BE2C (cell line): Measurements from ENCODE around the gene INTS6L. TPM values are rescaled to one million over a fixed set of nuclear protein-coding genes. Genes with fewer than 3 reads are reported as not detected.
A peak's percentile ranks its signal among the peaks of the same experiment; 100 is the strongest.

Source experiments
- DNase-seq: peaks from one replicate; pipeline ENCODE4 v3.0.0-alpha.2; 2020
- H3K27me3 ChIP-seq: fragments of 250-450 bp; sonication (Bioruptor Pico); 2 replicates; pipeline ENCODE4 v1.5.1; 2020; ENCODE audit warnings: mild to moderate bottlenecking
- H3K36me3 ChIP-seq: fragments of 250-450 bp; sonication (Bioruptor Pico); 2 replicates; pipeline ENCODE4 v1.5.1; 2020; ENCODE audit warnings: mild to moderate bottlenecking
- H3K4me1 ChIP-seq: fragments of 250-450 bp; sonication (Bioruptor Pico); 2 replicates; pipeline ENCODE4 v1.5.1; 2020
- H3K4me3 ChIP-seq: 2 replicates; pipeline ENCODE4 v1.5.1; 2011; ENCODE audit warnings: low read depth, low read length
- H3K9me3 ChIP-seq: fragments of 250-450 bp; sonication (Bioruptor Pico); 2 replicates; pipeline ENCODE4 v1.5.1; 2020
- polyA plus RNA-seq: library from polyadenylated mRNA; unstranded; fragments of >200 nt; gene quantifications from one replicate; pipeline ENCODE4 v1.2.1, GENCODE V29; 2012; ENCODE audit warnings: low read depth, missing spikeins; ENCODE audit not compliant: insufficient read length, insufficient read depth
- TF ChIP-seq, protein P1 (sequence below): IDR thresholded peaks from 2 replicates; pipeline ENCODE4 v1.5.1; 2012; ENCODE audit warnings: mild to moderate bottlenecking, low read depth, low read length

INTS6L gene
- 2.4 TPM for polyA plus RNA-seq

DNA sequence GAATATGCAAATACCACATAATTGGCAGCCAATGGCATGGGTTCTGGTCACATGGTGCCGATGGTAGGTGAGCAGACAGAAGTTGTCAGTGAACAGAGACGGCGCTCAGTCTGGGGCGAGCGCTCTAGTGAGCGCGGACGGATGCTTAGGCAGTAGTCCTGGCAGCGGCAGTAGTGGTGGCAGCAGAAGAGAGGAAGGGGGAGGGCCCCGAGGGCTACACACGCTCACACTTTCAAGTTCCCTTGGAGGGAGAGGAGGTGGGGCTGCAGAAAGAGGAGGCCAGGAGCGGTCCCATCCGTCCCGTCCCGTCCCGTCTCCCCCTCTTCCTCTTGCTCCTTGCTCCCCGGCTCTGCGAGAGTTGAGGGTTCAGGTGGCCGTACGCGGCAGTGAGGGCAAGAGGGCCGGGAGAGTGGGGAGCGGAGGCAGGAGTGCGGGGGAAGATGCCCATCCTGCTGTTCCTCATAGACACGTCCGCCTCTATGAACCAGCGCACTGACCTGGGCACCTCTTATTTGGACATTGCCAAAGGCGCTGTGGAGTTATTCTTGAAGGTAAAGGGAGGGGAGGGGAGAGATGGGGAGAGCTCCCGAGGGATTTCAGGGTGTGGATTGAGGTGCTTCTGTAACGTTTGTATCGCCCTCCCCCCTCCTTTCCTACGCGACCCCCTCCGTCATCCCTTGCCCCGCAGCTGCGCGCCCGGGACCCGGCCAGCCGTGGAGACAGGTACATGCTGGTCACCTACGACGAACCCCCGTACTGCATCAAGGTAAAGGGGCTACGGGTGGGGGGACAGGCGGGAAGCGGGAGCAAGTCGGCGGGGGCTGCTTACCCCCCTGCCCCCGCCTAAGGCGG lies at the start of gene INTS6L:
TSS of gene INTS6L (plus strand) at position 108 of the 852 bp plus-strand sequence. CDS start at position 441, 333 bp downstream.
- TF ChIP-seq, protein P1, sequence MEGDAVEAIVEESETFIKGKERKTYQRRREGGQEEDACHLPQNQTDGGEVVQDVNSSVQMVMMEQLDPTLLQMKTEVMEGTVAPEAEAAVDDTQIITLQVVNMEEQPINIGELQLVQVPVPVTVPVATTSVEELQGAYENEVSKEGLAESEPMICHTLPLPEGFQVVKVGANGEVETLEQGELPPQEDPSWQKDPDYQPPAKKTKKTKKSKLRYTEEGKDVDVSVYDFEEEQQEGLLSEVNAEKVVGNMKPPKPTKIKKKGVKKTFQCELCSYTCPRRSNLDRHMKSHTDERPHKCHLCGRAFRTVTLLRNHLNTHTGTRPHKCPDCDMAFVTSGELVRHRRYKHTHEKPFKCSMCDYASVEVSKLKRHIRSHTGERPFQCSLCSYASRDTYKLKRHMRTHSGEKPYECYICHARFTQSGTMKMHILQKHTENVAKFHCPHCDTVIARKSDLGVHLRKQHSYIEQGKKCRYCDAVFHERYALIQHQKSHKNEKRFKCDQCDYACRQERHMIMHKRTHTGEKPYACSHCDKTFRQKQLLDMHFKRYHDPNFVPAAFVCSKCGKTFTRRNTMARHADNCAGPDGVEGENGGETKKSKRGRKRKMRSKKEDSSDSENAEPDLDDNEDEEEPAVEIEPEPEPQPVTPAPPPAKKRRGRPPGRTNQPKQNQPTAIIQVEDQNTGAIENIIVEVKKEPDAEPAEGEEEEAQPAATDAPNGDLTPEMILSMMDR: no peak
- Histone ChIP-seq H3K27me3 (no peaks in the 10 kb centered on the region), H3K36me3 (no peaks in the 10 kb centered on the region), H3K4me1 (no peaks in the 10 kb centered on the region), H3K4me3 (peak within 1 kb of the TSS; percentile 72), H3K9me3 (no peaks in the 10 kb centered on the region)
- DNase-seq: peak; percentile 87

- H3K4me1 ChIP-seq: no peaks in the 10 kb centered on the region
Measured at GRCh38 chrX:135476378-135476777, 44.1 kb upstream of the INTS6L start.

DNA sequence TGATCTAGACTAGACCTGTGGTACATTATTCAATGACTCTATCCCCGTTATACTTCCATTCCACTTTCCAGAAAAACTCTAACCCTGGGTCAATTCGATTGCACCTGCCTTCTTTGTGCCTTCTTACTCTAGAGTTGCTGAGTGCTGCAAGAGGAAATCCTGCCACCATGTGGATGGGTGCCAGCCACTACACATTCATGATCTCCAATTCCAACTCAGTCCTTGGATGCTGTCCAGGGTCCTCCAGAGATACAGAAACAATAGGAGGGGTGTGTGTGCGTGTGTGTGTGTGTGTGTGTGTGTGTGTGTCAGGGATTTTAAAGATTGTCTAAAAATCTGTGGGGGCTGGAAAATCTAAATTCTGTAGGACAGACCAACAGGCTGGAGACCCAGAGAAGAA lies 42.9 kb upstream of the INTS6L start:
- Histone ChIP-seq H3K4me3 (no peak overlapping the region), H3K4me1 (no peaks in the 10 kb centered on the region), H3K9me3 (no peaks in the 10 kb centered on the region), H3K27me3 (no peaks in the 10 kb centered on the region), H3K36me3 (no peaks in the 10 kb centered on the region)
- TF ChIP-seq, protein P1: peak; percentile 70
- DNase-seq: peak; percentile 68

More at GRCh38 chrX:135476378-135476777, 44.1 kb upstream of the INTS6L start:
- TF ChIP-seq, protein P1: no peak
- no peaks in the 10 kb centered on the region for H3K27me3 ChIP-seq
- H3K4me3 ChIP-seq: no peak overlapping the region
- no peaks in the 10 kb centered on the region for H3K36me3 ChIP-seq
- DNase-seq: no peak
- no peaks in the 10 kb centered on the region for H3K9me3 ChIP-seq

- TF ChIP-seq, protein P1: no peak
- H3K4me1 ChIP-seq: no peaks in the 10 kb centered on the region
- DNase-seq: peak; percentile 63
- no peaks in the 10 kb centered on the region for H3K9me3 ChIP-seq
- no peak overlapping the region for H3K4me3 ChIP-seq
- H3K27me3 ChIP-seq: no peaks in the 10 kb centered on the region
- no peaks in the 10 kb centered on the region for H3K36me3 ChIP-seq
Measured at GRCh38 chrX:135480076-135480475, 40.4 kb upstream of the INTS6L start.

DNA sequence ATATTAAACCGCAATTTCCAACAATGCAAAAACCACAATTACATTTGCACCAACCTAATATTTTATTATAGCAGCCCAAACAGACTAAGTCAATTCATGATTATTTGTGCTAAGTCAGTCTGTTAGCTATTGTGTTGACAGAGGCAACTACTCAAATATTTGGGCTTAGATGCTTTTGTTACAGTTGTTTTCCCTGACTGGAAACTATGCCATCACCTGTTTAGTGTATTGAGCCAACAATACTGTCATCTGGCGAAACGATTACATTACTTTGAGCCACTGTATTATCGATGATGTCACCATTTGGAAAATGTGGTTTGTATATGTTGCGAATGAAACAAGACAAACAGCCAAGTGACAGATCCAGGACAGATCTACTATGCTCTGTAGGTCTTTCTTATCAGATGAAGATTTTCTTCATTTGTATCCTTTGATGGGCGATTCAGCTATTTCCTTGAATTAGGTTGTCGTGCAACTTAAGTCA lies 38.7 kb upstream of the INTS6L start:
- Histone ChIP-seq H3K9me3 (no peaks in the 10 kb centered on the region), H3K4me1 (no peaks in the 10 kb centered on the region), H3K27me3 (no peaks in the 10 kb centered on the region), H3K4me3 (no peak overlapping the region), H3K36me3 (no peaks in the 10 kb centered on the region)
- TF ChIP-seq, protein P1: no peak
- DNase-seq: no peak

GRCh38 chrX:135484641-135485289 lies 35.7 kb upstream of the INTS6L start:
- H3K27me3 ChIP-seq: no peaks in the 10 kb centered on the region
- TF ChIP-seq, protein P1: peak; percentile 61
- no peaks in the 10 kb centered on the region for H3K4me1 ChIP-seq
- H3K4me3 ChIP-seq: no peak overlapping the region
- H3K9me3 ChIP-seq: no peaks in the 10 kb centered on the region
- H3K36me3 ChIP-seq: no peaks in the 10 kb centered on the region
- peak; percentile 9 for DNase-seq
